Activated T-cell treated with anti-CD3 and anti-CD28 coated beads, Interleukin-2, amount 50 U/mL, for 24 hours (primary cell): Measurements from ENCODE around the gene ADARB2.

ENCODE experiments used
- DNase-seq: peaks from one replicate; pipeline ENCODE4 v3.0.0-alpha.2; 2020
- H3K27ac Mint-ChIP-seq: 2 replicates; pipeline ENCODE4 v1.8.0; 2020; ENCODE audit warnings: mild to moderate bottlenecking, mixed read lengths
- H3K27me3 Mint-ChIP-seq: 2 replicates; pipeline ENCODE4 v1.8.0; 2020; ENCODE audit warnings: mixed read lengths
- H3K36me3 Mint-ChIP-seq: 2 replicates; pipeline ENCODE4 v1.8.0; 2020; ENCODE audit warnings: low read depth, mixed read lengths
- H3K4me1 Mint-ChIP-seq: 2 replicates; pipeline ENCODE4 v1.8.0; 2020; ENCODE audit warnings: low read depth, mixed read lengths
- H3K4me3 Mint-ChIP-seq: 2 replicates; pipeline ENCODE4 v1.8.0; 2020; ENCODE audit warnings: mild to moderate bottlenecking, moderate library complexity, mixed read lengths
- H3K9me3 Mint-ChIP-seq: 2 replicates; pipeline ENCODE4 v1.8.0; 2020; ENCODE audit warnings: mixed read lengths

Gene ADARB2

GRCh38 chr10:1177936-1178335, 559.4 kb downstream of the ADARB2 start:
- Mint-ChIP-seq H3K27ac (no peak overlapping the region), H3K9me3 (no peaks in the 10 kb centered on the region), H3K4me3 (no peak overlapping the region), H3K27me3 (no peaks in the 10 kb centered on the region), H3K4me1 (no peaks in the 10 kb centered on the region), H3K36me3 (no peaks in the 10 kb centered on the region)
- DNase-seq: no peak

GRCh38 chr10:1175956-1176565, 561.3 kb downstream of the ADARB2 start:
- Mint-ChIP-seq H3K4me1 (no peaks in the 10 kb centered on the region), H3K36me3 (no peaks in the 10 kb centered on the region), H3K9me3 (no peaks in the 10 kb centered on the region), H3K27me3 (peaks cover 1% of the 10 kb centered on the region), H3K27ac (no peak overlapping the region), H3K4me3 (no peak overlapping the region)
- no peak for DNase-seq

GRCh38 chr10:1174022-1174421, 563.3 kb downstream of the ADARB2 start:
- DNase-seq: no peak
- Mint-ChIP-seq H3K9me3 (no peaks in the 10 kb centered on the region), H3K4me1 (no peaks in the 10 kb centered on the region), H3K27me3 (peaks cover 6% of the 10 kb centered on the region), H3K4me3 (no peak overlapping the region), H3K36me3 (no peaks in the 10 kb centered on the region), H3K27ac (no peak overlapping the region)

- H3K27me3 Mint-ChIP-seq: peaks cover 8% of the 10 kb centered on the region
These were observed 564.2 kb downstream of the ADARB2 start for GRCh38 chr10:1173091-1173490.

GRCh38 chr10:1172256-1172984, 564.9 kb downstream of the ADARB2 start:
- Mint-ChIP-seq H3K9me3 (no peaks in the 10 kb centered on the region), H3K36me3 (no peaks in the 10 kb centered on the region), H3K27ac (no peak overlapping the region), H3K4me1 (no peaks in the 10 kb centered on the region), H3K4me3 (no peak overlapping the region), H3K27me3 (peaks cover 9% of the 10 kb centered on the region)
- DNase-seq: no peak

More at GRCh38 chr10:1173091-1173490, 564.2 kb downstream of the ADARB2 start:
- Mint-ChIP-seq H3K4me1 (no peaks in the 10 kb centered on the region), H3K9me3 (no peaks in the 10 kb centered on the region), H3K36me3 (no peaks in the 10 kb centered on the region), H3K27ac (no peak overlapping the region), H3K4me3 (no peak overlapping the region)
- no peak for DNase-seq

- Mint-ChIP-seq H3K9me3 (no peaks in the 10 kb centered on the region), H3K4me3 (no peak overlapping the region), H3K27ac (no peak overlapping the region), H3K36me3 (no peaks in the 10 kb centered on the region), H3K4me1 (no peaks in the 10 kb centered on the region), H3K27me3 (peaks cover 11% of the 10 kb centered on the region)
- no peak for DNase-seq
These were observed 565.7 kb downstream of the ADARB2 start for GRCh38 chr10:1171586-1171985.

GRCh38 chr10:1171182-1171581, 566.1 kb downstream of the ADARB2 start:
- no peaks in the 10 kb centered on the region for H3K4me1 Mint-ChIP-seq
- H3K9me3 Mint-ChIP-seq: no peaks in the 10 kb centered on the region
- H3K27ac Mint-ChIP-seq: no peak overlapping the region
- DNase-seq: no peak
- no peaks in the 10 kb centered on the region for H3K36me3 Mint-ChIP-seq
- H3K27me3 Mint-ChIP-seq: peaks cover 11% of the 10 kb centered on the region
- no peak overlapping the region for H3K4me3 Mint-ChIP-seq

- Mint-ChIP-seq H3K4me1 (no peaks in the 10 kb centered on the region), H3K27me3 (peaks cover 11% of the 10 kb centered on the region), H3K9me3 (no peaks in the 10 kb centered on the region), H3K4me3 (no peak overlapping the region), H3K27ac (no peak overlapping the region), H3K36me3 (no peaks in the 10 kb centered on the region)
- DNase-seq: no peak
These were observed 566.5 kb downstream of the ADARB2 start for GRCh38 chr10:1170867-1171180.

- no peaks in the 10 kb centered on the region for H3K36me3 Mint-ChIP-seq
- peaks cover 11% of the 10 kb centered on the region for H3K27me3 Mint-ChIP-seq
- no peak for DNase-seq
- no peak overlapping the region for H3K27ac Mint-ChIP-seq
- H3K9me3 Mint-ChIP-seq: no peaks in the 10 kb centered on the region
- no peaks in the 10 kb centered on the region for H3K4me1 Mint-ChIP-seq
- H3K4me3 Mint-ChIP-seq: no peak overlapping the region
These were observed 567.1 kb downstream of the ADARB2 start for GRCh38 chr10:1169981-1170866.

GRCh38 chr10:1169186-1169885, 568.0 kb downstream of the ADARB2 start:
- no peaks in the 10 kb centered on the region for H3K4me1 Mint-ChIP-seq
- DNase-seq: no peak
- no peaks in the 10 kb centered on the region for H3K36me3 Mint-ChIP-seq
- peaks cover 11% of the 10 kb centered on the region for H3K27me3 Mint-ChIP-seq
- H3K27ac Mint-ChIP-seq: no peak overlapping the region
- no peak overlapping the region for H3K4me3 Mint-ChIP-seq
- H3K9me3 Mint-ChIP-seq: no peaks in the 10 kb centered on the region

- no peaks in the 10 kb centered on the region for H3K36me3 Mint-ChIP-seq
- H3K27me3 Mint-ChIP-seq: peaks cover 11% of the 10 kb centered on the region
- DNase-seq: no peak
- no peaks in the 10 kb centered on the region for H3K4me1 Mint-ChIP-seq
- no peak overlapping the region for H3K4me3 Mint-ChIP-seq
- no peaks in the 10 kb centered on the region for H3K9me3 Mint-ChIP-seq
- no peak overlapping the region for H3K27ac Mint-ChIP-seq
These were observed 568.6 kb downstream of the ADARB2 start for GRCh38 chr10:1168763-1169162.

- Mint-ChIP-seq H3K4me1 (no peaks in the 10 kb centered on the region), H3K27me3 (peaks cover 11% of the 10 kb centered on the region), H3K27ac (no peak overlapping the region), H3K9me3 (no peaks in the 10 kb centered on the region), H3K4me3 (no peak overlapping the region), H3K36me3 (no peaks in the 10 kb centered on the region)
- no peak for DNase-seq
These were observed 570.5 kb downstream of the ADARB2 start for GRCh38 chr10:1166828-1167275.

GRCh38 chr10:1166101-1166827, 571.1 kb downstream of the ADARB2 start:
- H3K27me3 Mint-ChIP-seq: peaks cover 11% of the 10 kb centered on the region
- no peak for DNase-seq
- H3K4me1 Mint-ChIP-seq: no peaks in the 10 kb centered on the region
- H3K4me3 Mint-ChIP-seq: no peak overlapping the region
- no peaks in the 10 kb centered on the region for H3K9me3 Mint-ChIP-seq
- H3K36me3 Mint-ChIP-seq: no peaks in the 10 kb centered on the region
- no peak overlapping the region for H3K27ac Mint-ChIP-seq

GRCh38 chr10:1163831-1164230, 573.5 kb downstream of the ADARB2 start:
- H3K4me1 Mint-ChIP-seq: no peaks in the 10 kb centered on the region
- no peak for DNase-seq
- peaks cover 5% of the 10 kb centered on the region for H3K27me3 Mint-ChIP-seq
- H3K4me3 Mint-ChIP-seq: no peak overlapping the region
- no peaks in the 10 kb centered on the region for H3K9me3 Mint-ChIP-seq
- H3K27ac Mint-ChIP-seq: no peak overlapping the region
- no peaks in the 10 kb centered on the region for H3K36me3 Mint-ChIP-seq
